Measurements from ENCODE around the gene ITK.

GRCh38 chr5:157130925-157131324, 49.7 kb upstream of the ITK start:
- TF ChIP-seq CTCF (conservative IDR thresholded peaks at IDR 0.05; ENCODE audit: low read depth in 2 of 2): no peak
- TF ChIP-seq EZH2 (IDR thresholded peaks at IDR 0.05; ENCODE audit: low read depth, unreplicated experiment): no peak
